Measurements from ENCODE around the gene TGM5.

TGM5 gene

DNA sequence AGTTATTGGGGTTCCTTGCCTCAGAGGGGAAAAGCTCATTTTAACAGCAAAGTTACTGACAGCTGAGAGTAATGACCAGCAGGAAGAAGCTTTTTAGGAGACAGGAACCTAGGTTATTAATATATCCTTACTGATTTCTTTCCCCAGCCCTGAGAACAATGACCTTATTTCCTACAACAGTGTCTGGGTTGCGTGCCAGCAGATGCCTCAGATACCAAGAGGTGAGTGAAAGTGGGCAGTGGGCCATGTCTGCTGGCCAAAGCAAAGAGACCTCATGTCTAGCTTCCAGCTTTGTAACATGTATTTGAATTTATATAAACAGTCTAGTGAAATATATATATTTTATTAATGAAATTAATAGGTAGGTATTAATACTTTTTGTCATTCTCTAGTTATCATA, 76.5 kb downstream of the TGM5 start:
- no peak for DNase-seq (ENCODE audit: low spot score)

DNA sequence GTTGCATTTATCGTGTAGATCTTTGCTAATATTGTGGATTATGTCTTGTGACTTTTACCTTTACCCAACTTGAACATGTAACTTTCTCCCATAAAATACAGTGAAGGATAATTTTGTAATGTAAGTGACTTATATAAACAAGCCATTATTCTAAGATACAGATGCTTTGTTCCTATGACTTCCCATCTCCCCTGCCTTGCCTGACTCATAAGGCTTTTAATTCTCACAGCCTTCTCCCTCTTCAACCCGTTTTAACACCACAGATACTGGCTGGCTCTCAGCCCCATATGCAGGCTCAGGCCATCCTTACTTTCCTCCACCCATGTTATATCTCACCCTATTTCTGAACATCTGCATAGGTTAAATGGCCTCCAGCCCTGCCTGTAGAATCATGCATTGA, 77.4 kb downstream of the TGM5 start:
- DNase-seq (ENCODE audit: low spot score) = no peak

GRCh38 chr15:43187544-43188155, 79.1 kb downstream of the TGM5 start:
- DNase-seq (ENCODE audit: low spot score) = peak; percentile 38

DNA sequence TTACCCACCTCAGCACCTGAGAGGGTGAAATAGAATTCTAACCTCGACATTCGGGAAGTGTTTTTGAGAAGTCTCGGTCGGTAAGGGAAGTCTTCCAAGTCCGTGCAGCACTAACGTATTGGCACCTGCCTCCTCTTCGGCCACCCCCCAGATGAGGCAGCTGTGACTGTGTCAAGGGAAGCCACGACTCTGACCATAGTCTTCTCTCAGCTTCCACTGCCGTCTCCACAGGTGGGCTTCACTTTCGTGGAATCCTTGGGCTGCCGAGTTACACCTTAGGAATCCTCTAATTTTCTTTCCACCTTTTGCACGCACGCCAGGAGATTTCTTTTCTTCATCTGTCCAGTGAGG, 80.8 kb downstream of the TGM5 start:
- peak; percentile 31 for DNase-seq (ENCODE audit: low spot score)

- DNase-seq (ENCODE audit: low spot score) = peak; percentile 92
Observed at GRCh38 chr15:43185157-43186002, 81.3 kb downstream of the TGM5 start, which contains the start of gene CCNDBP1. Gene CCNDBP1, plus strand, starts transcription at chr15:43185403. Its CDS starts 96 bp downstream, at chr15:43185499.

DNA sequence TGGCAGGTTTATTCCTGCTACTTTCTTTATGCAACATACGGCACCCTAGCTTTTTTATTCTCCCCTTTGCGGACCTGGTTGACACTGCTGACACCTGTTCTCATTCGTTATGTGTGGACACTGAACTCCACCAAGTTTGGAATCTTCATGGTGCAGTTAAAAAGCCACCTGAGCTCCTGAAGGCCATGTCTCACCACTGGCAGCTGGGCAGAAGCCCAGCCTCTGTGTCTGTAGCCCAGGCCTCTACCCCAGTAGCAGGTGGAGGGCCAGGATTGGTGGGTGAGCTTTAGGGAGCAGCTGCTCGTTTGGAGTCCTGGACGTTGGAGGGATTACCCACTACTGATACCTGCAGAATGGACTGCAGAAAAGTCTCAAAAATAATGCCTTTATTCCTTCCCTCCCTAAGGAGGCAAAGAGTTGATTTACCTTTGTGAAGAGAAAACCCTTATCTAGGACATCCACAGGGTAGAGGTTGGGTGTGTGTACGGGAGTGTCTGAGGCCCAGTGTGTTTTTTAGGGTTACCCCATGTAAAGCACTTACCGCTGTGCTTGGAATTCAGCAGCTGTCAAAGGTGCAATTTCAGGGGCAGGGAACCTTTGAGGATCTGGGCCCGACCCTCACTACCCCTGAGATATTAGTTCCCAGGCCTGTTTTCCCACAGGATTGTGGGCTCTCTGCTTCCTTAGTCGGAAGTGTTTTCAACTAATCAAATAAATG, 82.2 kb downstream of the TGM5 start:
- DNase-seq (ENCODE audit: low spot score) = no peak

- DNase-seq (ENCODE audit: low spot score) = no peak
Observed at GRCh38 chr15:43183270-43183669, 83.5 kb downstream of the TGM5 start.
